Erythroblast (primary cell): ENCODE results near the gene ZBP1.

Source experiments
- GATA1 ChIP-seq: IDR thresholded peaks from 2 replicates; pipeline ENCODE4 v1.6.1; 2011; ENCODE audit warnings: low read depth, mild to moderate bottlenecking, control low read depth, low read length, moderate library complexity
- POLR2A ChIP-seq: IDR thresholded peaks from 2 replicates; pipeline ENCODE4 v1.6.1; 2011; ENCODE audit warnings: mild to moderate bottlenecking, low read length

- TF ChIP-seq POLR2A (no peak), GATA1 (no peak)
Measured at GRCh38 chr20:57586370-57586793, 33.8 kb downstream of the ZBP1 start.
